ENCODE results near the gene SLC26A9.
"Not testable (repeated sequence)": the region's sequence is repeated elsewhere in the genome, so short reads cannot be mapped to it uniquely, and the experiment has no call there.

The SLC26A9 gene

GRCh38 chr1:205883792-205884191 lies 59.5 kb downstream of the SLC26A9 start:
- Histone ChIP-seq H3K9ac (ENCODE audit: low read length) (no peak overlapping the region), H3K4me1 (ENCODE audit: control insufficient read depth, insufficient read depth, low read length) (no peaks in the 10 kb centered on the region), H3K27me3 (replicated peaks; ENCODE audit: control insufficient read depth, insufficient read depth, low read length) (no peaks in the 10 kb centered on the region), H3K36me3 (ENCODE audit: control insufficient read depth, insufficient read depth, low read length, severe bottlenecking) (no peaks in the 10 kb centered on the region), H3K9me3 (ENCODE audit: control insufficient read depth, low read length) (no peaks in the 10 kb centered on the region), H3K4me3 (ENCODE audit: low read length) (no peak overlapping the region)
- DNase-seq (ENCODE audit: low read depth) = no peak

GRCh38 chr1:205880923-205881322 lies 62.3 kb downstream of the SLC26A9 start:
- Histone ChIP-seq H3K4me1 (ENCODE audit: control insufficient read depth, insufficient read depth, low read length) (no peaks in the 10 kb centered on the region), H3K36me3 (ENCODE audit: control insufficient read depth, insufficient read depth, low read length, severe bottlenecking) (no peaks in the 10 kb centered on the region), H3K9me3 (ENCODE audit: control insufficient read depth, low read length) (peaks cover 3% of the 10 kb centered on the region), H3K27me3 (replicated peaks; ENCODE audit: control insufficient read depth, insufficient read depth, low read length) (no peaks in the 10 kb centered on the region), H3K4me3 (ENCODE audit: low read length) (no peak overlapping the region), H3K9ac (ENCODE audit: low read length) (no peak overlapping the region)
- no peak for DNase-seq (ENCODE audit: low read depth)

GRCh38 chr1:205879974-205880373 lies 63.3 kb downstream of the SLC26A9 start:
- no peak overlapping the region for H3K9ac ChIP-seq (ENCODE audit: low read length)
- no peak for DNase-seq (ENCODE audit: low read depth)
- no peaks in the 10 kb centered on the region for H3K36me3 ChIP-seq (ENCODE audit: control insufficient read depth, insufficient read depth, low read length, severe bottlenecking)
- H3K4me3 ChIP-seq (ENCODE audit: low read length) = no peak overlapping the region
- no peaks in the 10 kb centered on the region for H3K4me1 ChIP-seq (ENCODE audit: control insufficient read depth, insufficient read depth, low read length)
- no peaks in the 10 kb centered on the region for H3K27me3 ChIP-seq (replicated peaks; ENCODE audit: control insufficient read depth, insufficient read depth, low read length)
- H3K9me3 ChIP-seq (ENCODE audit: control insufficient read depth, low read length) = peaks cover 3% of the 10 kb centered on the region

GRCh38 chr1:205878026-205878425 lies 65.2 kb downstream of the SLC26A9 start:
- Histone ChIP-seq H3K4me3 (ENCODE audit: low read length) (no peak overlapping the region), H3K36me3 (ENCODE audit: control insufficient read depth, insufficient read depth, low read length, severe bottlenecking) (no peaks in the 10 kb centered on the region), H3K4me1 (ENCODE audit: control insufficient read depth, insufficient read depth, low read length) (no peaks in the 10 kb centered on the region), H3K9me3 (ENCODE audit: control insufficient read depth, low read length) (peaks cover 7% of the 10 kb centered on the region), H3K27me3 (replicated peaks; ENCODE audit: control insufficient read depth, insufficient read depth, low read length) (no peaks in the 10 kb centered on the region), H3K9ac (ENCODE audit: low read length) (no peak overlapping the region)
- DNase-seq (ENCODE audit: low read depth) = no peak

GRCh38 chr1:205873148-205873547 lies 70.1 kb downstream of the SLC26A9 start:
- not testable (repeated sequence) for H3K4me3 ChIP-seq (ENCODE audit: low read length); H3K36me3 ChIP-seq (ENCODE audit: control insufficient read depth, insufficient read depth, low read length, severe bottlenecking); H3K9ac ChIP-seq (ENCODE audit: low read length); DNase-seq (ENCODE audit: low read depth); H3K4me1 ChIP-seq (ENCODE audit: control insufficient read depth, insufficient read depth, low read length); H3K27me3 ChIP-seq (replicated peaks; ENCODE audit: control insufficient read depth, insufficient read depth, low read length); H3K9me3 ChIP-seq (ENCODE audit: control insufficient read depth, low read length)

GRCh38 chr1:205870236-205870635 lies 73.0 kb downstream of the SLC26A9 start:
- Histone ChIP-seq H3K27me3 (replicated peaks; ENCODE audit: control insufficient read depth, insufficient read depth, low read length) (no peaks in the 10 kb centered on the region), H3K4me1 (ENCODE audit: control insufficient read depth, insufficient read depth, low read length) (no peaks in the 10 kb centered on the region), H3K9me3 (ENCODE audit: control insufficient read depth, low read length) (peaks cover 7% of the 10 kb centered on the region), H3K36me3 (ENCODE audit: control insufficient read depth, insufficient read depth, low read length, severe bottlenecking) (no peaks in the 10 kb centered on the region), H3K9ac (ENCODE audit: low read length) (no peak overlapping the region), H3K4me3 (ENCODE audit: low read length) (no peak overlapping the region)
- DNase-seq (ENCODE audit: low read depth) = no peak

Measured in adipocyte (in vitro differentiated cells).